GM19025 (cell line): ENCODE measurements around the gene FAM107B.

Experiments
- ATAC-seq: cut with Tn5 transposase; IDR thresholded peaks from one replicate; pipeline ENCODE4 v1.9.1; 2021; ENCODE audit warnings: mild to moderate bottlenecking, low read depth, moderate library complexity; ENCODE audit not compliant: unreplicated experiment

The FAM107B gene

DNA sequence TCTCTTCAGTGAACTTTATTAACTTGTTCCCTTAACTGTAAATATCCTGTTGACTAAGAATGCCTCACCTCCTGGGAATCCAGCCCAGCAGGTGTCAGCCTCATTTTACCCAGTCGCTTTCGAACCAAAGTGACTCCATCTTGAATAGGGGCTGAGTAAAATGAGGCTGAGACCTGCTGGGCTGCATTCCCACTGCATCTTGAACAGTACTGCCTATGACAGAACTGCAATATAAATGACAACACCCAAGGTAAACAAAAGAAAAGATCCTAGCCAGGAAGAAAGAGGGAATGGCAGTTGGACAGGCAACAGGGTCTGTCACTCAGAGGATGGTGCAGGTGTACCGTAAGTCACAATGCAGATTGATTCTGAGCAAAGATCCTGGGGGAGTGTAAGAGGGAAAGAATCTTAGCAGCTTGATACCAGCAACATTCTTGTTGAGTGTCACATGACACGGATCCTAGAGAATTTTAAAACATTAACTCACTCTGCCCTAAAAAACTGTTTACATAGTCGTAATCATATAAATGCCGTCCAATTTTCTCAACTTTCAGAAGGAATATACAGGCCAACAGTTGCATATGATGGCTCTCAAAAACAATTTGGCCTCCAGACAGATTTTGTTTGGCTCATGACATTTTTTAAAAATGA lies 4.4 kb upstream of the FAM107B start:
- no peak for ATAC-seq

DNA sequence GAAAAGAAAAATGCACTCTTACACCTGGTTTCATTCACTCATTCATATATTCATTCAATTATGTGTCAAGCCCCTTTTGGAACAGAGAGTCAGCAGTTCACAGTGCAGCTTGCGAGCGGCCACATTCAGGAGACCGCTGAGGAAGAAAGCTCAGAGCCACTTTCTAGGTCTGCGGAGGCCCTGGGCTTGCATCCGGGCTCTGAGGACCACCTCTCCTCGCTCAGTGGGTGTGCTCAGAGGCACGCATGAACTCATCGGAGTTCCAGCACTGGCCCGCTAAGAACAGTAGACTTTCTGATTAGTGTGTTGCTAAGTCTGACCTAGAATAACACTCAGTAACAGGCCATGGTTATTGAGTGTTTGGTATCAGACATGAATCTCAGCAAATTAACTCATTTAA lies 1.8 kb upstream of the FAM107B start:
- no peak for ATAC-seq

GRCh38 chr10:14775656-14776055 lies 959 bp upstream of the FAM107B start:
- no peak for ATAC-seq

DNA sequence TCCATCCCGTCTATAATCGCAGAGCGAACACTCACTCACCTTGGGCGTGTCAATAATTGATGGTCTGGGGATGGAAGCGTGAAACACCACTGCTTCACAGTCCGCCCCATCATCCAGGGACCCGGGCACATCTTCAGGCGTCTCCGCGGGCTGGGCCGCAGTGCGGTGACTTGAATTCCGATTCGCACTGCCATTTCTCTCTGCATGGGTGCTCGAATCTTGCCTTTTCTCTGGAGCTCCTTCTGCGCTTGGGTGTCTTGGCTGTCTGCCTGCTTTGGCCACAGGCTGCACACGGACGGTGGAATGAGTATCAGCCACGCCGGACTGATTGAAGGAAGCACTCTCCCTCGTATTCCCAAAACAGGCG lies 500 bp downstream of the FAM107B start:
- ATAC-seq = no peak

GRCh38 chr10:14773551-14774213 lies 1.0 kb downstream of the FAM107B start:
- no peak for ATAC-seq

GRCh38 chr10:14772399-14772798 lies 2.3 kb downstream of the FAM107B start:
- no peak for ATAC-seq

DNA sequence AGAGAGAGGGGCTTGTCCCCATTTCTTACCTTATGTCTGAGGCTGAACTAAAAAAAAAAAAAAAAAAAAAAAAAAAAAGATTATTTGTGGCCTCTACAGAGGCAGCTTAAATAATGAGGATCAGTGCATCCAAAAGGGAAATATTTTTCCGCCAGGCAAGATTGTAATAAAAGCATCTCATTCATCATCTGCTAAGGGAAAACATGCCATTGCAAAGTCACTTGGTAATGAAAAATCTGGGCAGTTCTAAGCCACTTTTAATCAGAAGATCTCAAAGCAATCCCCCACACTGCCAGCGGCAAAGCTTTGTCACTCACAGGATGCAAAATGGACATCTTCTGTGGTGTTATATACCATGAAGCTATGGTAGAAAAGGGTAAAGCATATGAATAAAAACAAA lies 3.8 kb downstream of the FAM107B start:
- ATAC-seq = no peak

DNA sequence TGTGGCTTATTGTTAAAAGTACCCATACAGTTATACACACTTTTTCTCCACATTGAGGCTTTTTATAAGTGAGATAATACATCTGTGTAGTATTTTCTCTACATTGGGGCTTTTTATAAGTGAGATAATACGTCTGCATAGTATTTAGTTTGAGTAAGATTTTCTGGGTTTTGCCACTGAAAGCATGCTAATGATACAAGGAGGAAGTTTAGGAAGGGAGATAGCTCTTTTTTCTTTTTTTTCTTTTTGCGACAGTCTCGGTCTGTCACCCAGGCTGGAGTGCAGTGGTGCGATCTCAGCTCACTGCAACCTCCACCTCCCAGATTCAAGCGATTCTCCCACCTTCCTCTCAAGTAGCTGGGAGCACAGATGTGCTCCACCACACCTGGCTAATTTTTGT lies 13.3 kb downstream of the FAM107B start:
- ATAC-seq = no peak

DNA sequence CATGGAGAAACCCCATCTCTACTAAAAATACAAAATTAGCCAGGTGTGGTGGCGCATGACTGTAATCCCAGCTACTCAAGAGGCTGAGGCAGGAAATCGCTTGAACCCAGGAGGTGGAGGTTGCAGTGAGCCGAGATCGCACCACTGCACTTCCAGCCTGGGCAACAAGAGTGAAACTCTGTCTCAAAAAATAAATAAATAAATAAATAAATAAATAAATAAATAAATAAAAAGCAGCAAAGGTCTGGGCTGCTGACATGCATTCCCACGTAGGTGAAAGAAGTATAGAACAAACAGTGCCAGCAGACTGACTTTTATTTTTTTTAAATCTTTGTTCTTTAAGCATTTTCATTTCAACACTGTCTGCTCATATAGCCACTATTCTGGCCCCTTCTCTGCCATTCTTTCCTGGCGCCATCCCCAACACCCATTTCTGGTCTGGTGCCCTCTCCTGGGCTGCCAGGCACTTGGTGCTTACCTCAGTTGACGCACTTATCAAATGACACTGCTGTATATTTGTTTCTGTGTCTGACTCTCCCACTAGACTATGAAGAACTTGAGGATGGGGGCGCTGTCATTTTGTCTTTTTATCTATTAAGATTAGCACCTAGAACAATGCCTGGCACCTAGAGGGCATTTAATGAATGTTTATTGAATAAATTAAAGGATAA lies 15.6 kb downstream of the FAM107B start:
- no peak for ATAC-seq

GRCh38 chr10:14758451-14758850 lies 16.2 kb downstream of the FAM107B start:
- ATAC-seq = no peak

DNA sequence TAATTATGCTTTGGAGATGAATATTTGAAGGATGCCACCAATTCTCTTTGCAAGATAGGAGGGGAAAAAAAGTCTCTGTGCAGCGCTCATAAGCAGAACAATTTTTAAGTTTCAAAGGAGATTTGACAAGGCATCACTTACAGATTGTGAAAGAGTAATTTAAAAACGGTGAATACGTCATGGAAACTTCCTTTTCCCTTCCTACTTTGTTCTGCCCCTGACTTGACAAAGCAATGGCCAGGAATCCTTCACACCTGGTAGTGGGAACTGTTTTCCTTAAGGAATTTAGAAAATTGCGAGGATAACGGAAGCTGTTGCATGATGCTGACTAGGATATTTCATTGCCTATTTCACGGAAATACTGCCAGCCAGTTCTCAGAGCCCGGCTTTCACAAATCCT lies 16.7 kb downstream of the FAM107B start:
- no peak for ATAC-seq

DNA sequence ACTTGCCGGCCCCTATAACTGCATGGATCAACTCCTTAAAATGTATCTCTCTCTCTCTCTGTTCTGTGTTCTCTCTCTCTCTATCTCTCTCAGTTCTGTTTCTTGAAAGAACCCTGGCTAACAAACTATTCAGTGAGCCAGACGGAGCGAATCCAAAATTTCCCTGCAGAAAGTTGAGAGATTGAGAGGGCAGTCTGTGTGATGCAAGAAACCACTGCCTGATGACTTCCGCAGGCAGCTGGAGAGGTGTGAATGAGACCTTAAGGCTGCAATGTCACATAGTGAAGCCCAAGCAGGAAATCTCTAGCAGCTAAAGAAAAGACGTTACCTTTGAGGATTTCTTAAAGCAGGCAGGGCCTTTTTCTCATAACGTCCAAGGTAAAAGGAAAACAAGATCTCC lies 17.3 kb downstream of the FAM107B start:
- no peak for ATAC-seq

- ATAC-seq = no peak
Measured at GRCh38 chr10:14753441-14753840, 21.3 kb downstream of the FAM107B start.

DNA sequence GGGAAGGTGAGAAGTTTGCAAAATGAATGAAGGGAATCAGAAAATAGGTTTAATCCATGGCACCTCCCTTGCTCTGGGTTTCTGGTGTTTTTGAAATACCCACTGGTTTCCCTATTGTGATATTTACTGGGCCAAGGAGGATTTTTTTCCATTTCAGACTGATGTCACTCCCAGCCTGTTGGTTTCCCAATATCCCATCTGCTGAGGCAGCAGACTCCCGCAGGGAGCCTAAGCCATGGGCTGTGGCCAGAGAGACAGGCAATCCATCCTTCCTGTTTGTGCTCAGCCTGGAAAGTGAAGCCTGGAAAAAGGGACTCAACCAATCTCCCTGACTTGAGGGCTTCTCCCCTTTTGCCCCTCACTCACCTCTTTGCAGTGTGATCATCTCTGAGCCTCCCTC lies 22.8 kb downstream of the FAM107B start:
- ATAC-seq = no peak

DNA sequence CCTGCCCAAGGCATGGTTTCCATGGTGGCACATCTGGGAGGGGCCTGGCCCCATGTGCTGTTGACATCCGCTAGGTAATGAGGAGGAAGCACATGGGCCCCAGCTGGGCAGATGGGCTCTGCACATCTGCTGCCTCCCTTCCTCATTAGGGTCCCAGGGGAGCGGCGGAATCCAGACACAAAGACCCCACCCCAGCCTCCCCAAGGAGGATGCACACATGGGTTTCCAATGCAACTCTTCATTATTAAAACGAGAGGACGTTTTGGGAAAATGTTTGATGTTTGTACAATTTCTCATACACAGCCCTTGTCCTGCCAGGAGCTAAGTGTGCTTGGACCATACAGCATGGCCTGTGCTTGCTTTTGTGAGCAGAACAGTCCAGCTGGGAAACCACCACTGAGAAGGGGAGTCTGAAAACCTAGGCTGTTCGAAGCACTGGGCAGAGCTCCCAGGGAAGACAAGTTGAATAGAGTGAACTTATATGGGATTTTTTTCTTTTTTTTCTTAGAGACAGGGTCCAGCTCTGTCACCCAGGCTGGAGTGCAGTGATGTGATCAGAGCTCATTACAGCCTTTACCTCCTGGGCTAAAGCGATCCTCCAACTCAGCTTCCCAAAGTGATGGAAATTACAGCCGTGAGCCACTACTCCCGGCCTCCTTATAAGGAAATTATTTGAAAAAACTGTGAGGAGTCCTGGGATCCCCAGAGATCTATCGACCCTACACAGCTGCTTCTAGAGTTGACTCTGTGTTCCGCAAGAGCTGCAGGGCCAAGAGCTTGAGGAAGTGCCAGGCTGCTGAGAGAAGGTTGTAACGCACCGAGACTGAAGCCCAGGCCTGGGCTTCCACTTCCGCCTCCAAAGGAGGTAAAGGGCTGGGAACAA lies 23.4 kb downstream of the FAM107B start:
- no peak for ATAC-seq

GRCh38 chr10:14749070-14749809 lies 25.5 kb downstream of the FAM107B start:
- no peak for ATAC-seq

- ATAC-seq = no peak
Measured at GRCh38 chr10:14748441-14748840, 26.3 kb downstream of the FAM107B start.

DNA sequence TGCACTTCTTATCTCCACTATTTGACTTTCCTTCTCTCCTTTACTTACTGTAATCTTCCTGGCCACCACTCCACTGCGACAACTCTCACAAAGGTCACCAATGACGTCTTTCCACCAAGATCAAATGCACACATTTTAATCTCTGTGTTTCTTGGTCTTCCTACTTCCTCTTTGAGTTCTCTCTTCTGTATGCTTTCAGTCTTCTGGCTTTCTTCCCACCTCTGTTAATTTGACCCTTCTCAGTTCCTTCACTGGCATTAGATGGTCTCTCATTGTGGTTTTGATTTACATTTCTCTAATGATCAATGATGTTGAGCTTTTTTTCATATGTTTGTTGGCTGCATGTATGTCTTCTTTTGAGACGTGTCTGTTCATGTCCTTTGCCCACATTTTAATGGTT lies 31.9 kb downstream of the FAM107B start:
- ATAC-seq = peak; percentile 71

DNA sequence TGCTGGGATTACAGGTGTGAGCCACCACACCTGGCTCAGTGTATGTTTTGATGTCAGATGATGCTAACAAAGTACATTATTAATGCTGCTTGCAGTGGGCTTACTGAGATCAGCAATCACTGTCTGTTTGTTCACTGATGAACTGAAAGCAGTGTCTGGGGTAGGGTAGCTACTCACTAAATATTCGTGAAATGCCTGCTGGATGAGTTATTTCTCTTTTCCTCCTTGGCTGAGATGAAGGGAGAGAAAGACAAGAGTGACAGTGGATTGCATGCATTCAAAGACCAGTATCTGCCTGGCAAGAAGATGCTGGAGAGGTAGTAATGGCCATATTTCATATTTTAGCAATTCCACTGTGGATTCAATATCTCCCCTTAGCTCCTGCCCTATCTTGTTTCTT lies 32.3 kb downstream of the FAM107B start:
- no peak for ATAC-seq

- no peak for ATAC-seq
Measured at GRCh38 chr10:14740684-14741247, 33.9 kb downstream of the FAM107B start.
